ENCODE results near the gene PDE3A.
A peak's percentile ranks its signal among the peaks of the same experiment; 100 is the strongest.

PDE3A gene

GRCh38 chr12:20494851-20495250, 126.5 kb downstream of the PDE3A start:
- no peak for DNase-seq (ENCODE audit: low spot score)

GRCh38 chr12:20495997-20496396, 127.7 kb downstream of the PDE3A start:
- no peak for DNase-seq (ENCODE audit: low spot score)

- no peak for DNase-seq (ENCODE audit: low spot score)
Observed at GRCh38 chr12:20497707-20498106, 129.4 kb downstream of the PDE3A start.

GRCh38 chr12:20501958-20502357, 133.6 kb downstream of the PDE3A start:
- no peak for DNase-seq (ENCODE audit: low spot score)

GRCh38 chr12:20503858-20504257, 135.5 kb downstream of the PDE3A start:
- DNase-seq (ENCODE audit: low spot score) = no peak

GRCh38 chr12:20505056-20505455, 136.7 kb downstream of the PDE3A start:
- DNase-seq (ENCODE audit: low spot score) = no peak

GRCh38 chr12:20507056-20507455, 138.7 kb downstream of the PDE3A start:
- no peak for DNase-seq (ENCODE audit: low spot score)

- no peak for DNase-seq (ENCODE audit: low spot score)
Observed at GRCh38 chr12:20507711-20508110, 139.4 kb downstream of the PDE3A start.

- DNase-seq (ENCODE audit: low spot score) = no peak
Observed at GRCh38 chr12:20508359-20508758, 140.0 kb downstream of the PDE3A start.

GRCh38 chr12:20508962-20509361, 140.6 kb downstream of the PDE3A start:
- DNase-seq (ENCODE audit: low spot score) = no peak

GRCh38 chr12:20510811-20511210, 142.5 kb downstream of the PDE3A start:
- no peak for DNase-seq (ENCODE audit: low spot score)

- no peak for DNase-seq (ENCODE audit: low spot score)
Observed at GRCh38 chr12:20513189-20513588, 144.9 kb downstream of the PDE3A start.

- DNase-seq (ENCODE audit: low spot score) = no peak
Observed at GRCh38 chr12:20514598-20514997, 146.3 kb downstream of the PDE3A start.

GRCh38 chr12:20520532-20520931, 152.2 kb downstream of the PDE3A start:
- DNase-seq (ENCODE audit: low spot score) = no peak

- DNase-seq (ENCODE audit: low spot score) = no peak
Observed at GRCh38 chr12:20523658-20524057, 155.3 kb downstream of the PDE3A start.

- DNase-seq (ENCODE audit: low spot score) = no peak
Observed at GRCh38 chr12:20524113-20524512, 155.8 kb downstream of the PDE3A start.

- DNase-seq (ENCODE audit: low spot score) = no peak
Observed at GRCh38 chr12:20525064-20525610, 156.8 kb downstream of the PDE3A start.

GRCh38 chr12:20527417-20528163, 159.3 kb downstream of the PDE3A start:
- DNase-seq (ENCODE audit: low spot score) = no peak

GRCh38 chr12:20528208-20528607, 159.9 kb downstream of the PDE3A start:
- DNase-seq (ENCODE audit: low spot score) = no peak

GRCh38 chr12:20546267-20546666, 177.9 kb downstream of the PDE3A start:
- DNase-seq (ENCODE audit: low spot score) = no peak

- no peak for DNase-seq (ENCODE audit: low spot score)
Observed at GRCh38 chr12:20547816-20548575, 179.7 kb downstream of the PDE3A start.

- DNase-seq (ENCODE audit: low spot score) = no peak
Observed at GRCh38 chr12:20548611-20549010, 180.3 kb downstream of the PDE3A start.

- DNase-seq (ENCODE audit: low spot score) = peak; percentile 36
Observed at GRCh38 chr12:20549108-20549719, 180.9 kb downstream of the PDE3A start.

Measured in NAMALWA (cell line).